GM18517 (cell line): Measurements from ENCODE around the gene ORAI1.
"Not testable (repeated sequence)": the region's sequence is repeated elsewhere in the genome, so short reads cannot be mapped to it uniquely, and the experiment has no call there.

Experiments used
- ATAC-seq: cut with Tn5 transposase; IDR thresholded peaks from one replicate; pipeline ENCODE4 v1.9.1; 2021; ENCODE audit warnings: mild to moderate bottlenecking, moderate library complexity; ENCODE audit not compliant: unreplicated experiment

ORAI1 gene

GRCh38 chr12:121648458-121649028 lies 22.2 kb downstream of the ORAI1 start:
- no peak for ATAC-seq

GRCh38 chr12:121649322-121649721 lies 23.0 kb downstream of the ORAI1 start:
- no peak for ATAC-seq

GRCh38 chr12:121649819-121650353 lies 23.6 kb downstream of the ORAI1 start:
- ATAC-seq: no peak

- ATAC-seq: no peak
These were observed 25.0 kb downstream of the ORAI1 start for GRCh38 chr12:121651320-121651719.

- no peak for ATAC-seq
These were observed 26.6 kb downstream of the ORAI1 start for GRCh38 chr12:121652767-121653497.

- ATAC-seq: no peak
These were observed 27.7 kb downstream of the ORAI1 start for GRCh38 chr12:121653999-121654398.

GRCh38 chr12:121656122-121656521 lies 29.8 kb downstream of the ORAI1 start:
- no peak for ATAC-seq

GRCh38 chr12:121657305-121658008 lies 31.1 kb downstream of the ORAI1 start:
- no peak for ATAC-seq

- ATAC-seq: not testable (repeated sequence)
These were observed 35.2 kb downstream of the ORAI1 start for GRCh38 chr12:121661353-121662105.

GRCh38 chr12:121663610-121663929 lies 37.2 kb downstream of the ORAI1 start:
- no peak for ATAC-seq

- not testable (repeated sequence) for ATAC-seq
These were observed 40.5 kb downstream of the ORAI1 start for GRCh38 chr12:121666829-121667228.

GRCh38 chr12:121668750-121669520 lies 42.6 kb downstream of the ORAI1 start:
- no peak for ATAC-seq

GRCh38 chr12:121669521-121669900 lies 43.2 kb downstream of the ORAI1 start, which contains the start of gene MORN3:
MORN3 (minus strand) TSS chr12:121669654; CDS start chr12:121669483, 171 bp downstream.
- ATAC-seq: no peak

GRCh38 chr12:121673013-121673511 lies 46.7 kb downstream of the ORAI1 start:
- no peak for ATAC-seq

GRCh38 chr12:121676190-121676589 lies 49.9 kb downstream of the ORAI1 start:
- ATAC-seq: no peak

GRCh38 chr12:121678305-121678704 lies 52.0 kb downstream of the ORAI1 start:
- no peak for ATAC-seq

GRCh38 chr12:121678716-121679300 lies 52.5 kb downstream of the ORAI1 start:
- no peak for ATAC-seq

- ATAC-seq: not testable (repeated sequence)
These were observed 53.4 kb downstream of the ORAI1 start for GRCh38 chr12:121679661-121680197.

- no peak for ATAC-seq
These were observed 62.6 kb downstream of the ORAI1 start for GRCh38 chr12:121688966-121689365.
